HG03103 (cell line): ENCODE results near the gene UPK3B.
"Not testable (repeated sequence)": the region's sequence is repeated elsewhere in the genome, so short reads cannot be mapped to it uniquely, and the experiment has no call there.

Source experiments
- ATAC-seq: cut with Tn5 transposase; IDR thresholded peaks from one replicate; pipeline ENCODE4 v1.9.1; 2021; ENCODE audit warnings: low read depth; ENCODE audit not compliant: unreplicated experiment

UPK3B gene

DNA sequence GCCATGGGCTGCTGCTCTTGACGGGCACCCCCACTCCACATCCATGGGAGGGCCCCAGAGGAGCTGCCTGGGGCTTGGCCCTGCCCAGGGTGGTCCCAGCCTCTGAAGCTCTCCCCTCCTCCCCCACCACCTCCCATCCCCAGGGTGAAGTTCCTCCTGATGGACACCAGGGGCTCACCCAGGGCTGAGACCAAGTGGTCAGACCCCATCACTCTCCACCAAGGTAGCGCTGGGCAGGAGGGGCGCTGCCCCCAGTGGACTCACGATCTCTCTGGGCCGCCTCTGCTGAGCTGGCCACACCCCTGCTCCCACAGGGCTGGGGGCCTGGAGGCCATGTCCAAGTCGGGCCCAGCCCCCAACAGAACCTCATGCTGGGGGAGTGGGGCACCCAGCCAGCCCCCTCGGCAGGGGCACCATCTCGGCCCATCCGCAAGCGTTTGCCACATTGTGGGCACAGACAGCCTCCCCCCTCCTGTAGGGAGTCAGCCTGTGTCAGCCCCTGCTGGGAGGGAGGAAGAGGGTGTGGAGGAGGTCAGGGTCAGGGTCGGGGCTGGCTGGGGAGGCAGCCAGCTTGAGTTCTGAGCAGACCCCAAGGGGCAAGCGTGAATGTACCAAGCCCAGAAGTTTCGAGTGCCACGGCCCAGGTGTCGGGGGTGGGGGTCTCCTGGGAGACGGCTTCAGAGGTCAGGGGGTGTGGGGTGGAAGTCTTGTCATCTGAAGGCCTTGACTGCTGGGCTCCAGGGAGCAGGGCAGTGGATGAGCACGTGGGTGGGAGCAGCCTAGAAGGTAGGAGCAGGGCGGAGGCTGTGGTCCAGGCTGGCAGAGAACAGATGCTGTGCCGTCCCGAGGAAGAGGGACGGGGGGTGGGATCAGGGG is 2.8 kb downstream of the UPK3B start:
- ATAC-seq = no peak

DNA sequence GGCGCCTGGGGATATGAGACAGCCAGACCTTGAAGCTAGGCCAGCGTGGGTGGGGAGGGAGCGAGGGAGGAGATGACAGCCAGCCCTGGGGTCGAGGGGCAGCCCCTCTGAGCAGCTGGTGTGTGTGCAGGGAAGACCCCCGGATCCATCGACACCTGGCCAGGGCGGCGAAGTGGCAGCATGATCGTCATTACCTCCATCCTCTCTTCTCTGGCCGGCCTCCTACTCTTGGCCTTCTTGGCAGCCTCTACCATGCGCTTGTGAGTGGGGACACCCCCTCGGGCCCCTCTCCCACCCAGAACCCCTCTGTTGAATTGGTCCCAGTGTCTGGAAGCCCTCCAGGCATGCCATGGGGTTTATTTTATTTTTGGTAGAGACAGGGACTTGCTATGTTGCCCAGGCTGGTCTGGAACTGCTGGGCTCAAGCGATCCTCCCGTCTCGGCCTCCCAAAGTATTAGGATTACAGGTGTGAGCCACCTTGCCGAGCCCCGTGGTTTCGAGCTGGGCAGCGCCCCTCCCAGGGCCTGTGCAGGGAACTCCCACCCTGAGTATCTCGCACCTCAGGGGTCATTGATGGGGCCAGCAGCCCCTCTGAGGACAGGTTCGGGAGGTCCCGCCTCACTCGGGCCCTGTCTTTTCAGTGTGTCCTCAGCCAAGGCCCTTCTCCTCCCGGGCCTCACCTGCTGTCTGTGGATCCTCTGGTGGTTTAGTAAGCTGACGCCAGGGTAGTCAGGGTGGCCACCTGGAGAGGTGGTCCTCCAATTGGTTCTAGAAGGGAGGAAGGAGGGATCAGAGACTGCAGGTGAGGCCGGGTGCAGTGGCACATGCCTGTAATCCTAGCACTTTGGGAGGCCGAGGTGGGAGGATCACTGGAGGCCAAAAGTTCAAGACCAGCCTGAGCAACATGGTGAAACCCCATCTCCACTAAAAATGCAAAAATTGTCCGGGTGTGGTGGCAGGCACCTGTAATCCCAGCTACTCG is 3.8 kb downstream of the UPK3B start:
- ATAC-seq = no peak

DNA sequence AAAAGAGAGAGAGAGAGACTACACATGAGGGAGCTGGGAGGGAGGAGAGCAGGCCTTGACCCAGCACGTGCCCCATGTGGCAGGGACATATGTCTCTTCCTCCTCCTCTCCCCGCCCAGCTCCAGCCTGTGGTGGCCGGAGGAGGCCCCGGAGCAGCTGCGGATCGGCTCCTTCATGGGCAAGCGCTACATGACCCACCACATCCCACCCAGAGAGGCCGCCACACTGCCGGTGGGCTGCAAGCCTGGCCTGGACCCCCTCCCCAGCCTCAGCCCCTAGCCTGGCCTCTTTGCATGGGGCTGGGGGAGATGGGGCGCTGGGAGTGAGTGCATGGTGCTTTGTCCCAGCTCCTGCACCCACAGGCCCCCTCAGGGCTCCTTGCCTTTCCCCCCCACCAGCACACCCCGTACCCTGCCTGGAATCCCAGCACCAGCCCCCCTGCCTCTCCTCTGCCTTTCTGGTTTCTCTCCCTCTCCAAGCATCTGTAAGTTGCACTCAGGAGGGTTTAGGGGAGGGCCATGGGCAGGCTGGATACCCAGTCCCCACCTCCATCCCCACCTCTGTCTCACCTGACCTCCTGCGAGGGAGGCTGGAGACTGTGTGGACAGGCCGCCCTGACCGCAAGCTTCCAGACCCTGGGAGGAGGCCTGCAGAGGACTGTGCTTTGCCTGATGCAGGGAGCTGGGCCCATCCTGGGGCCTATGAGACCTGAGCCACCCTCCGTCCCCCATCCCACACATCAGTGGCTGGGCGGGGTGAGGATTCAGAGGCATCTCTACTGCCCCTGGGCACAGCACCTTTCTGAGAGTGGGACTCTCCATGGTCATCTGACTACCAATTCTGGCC is 4.8 kb downstream of the UPK3B start:
- no peak for ATAC-seq

DNA sequence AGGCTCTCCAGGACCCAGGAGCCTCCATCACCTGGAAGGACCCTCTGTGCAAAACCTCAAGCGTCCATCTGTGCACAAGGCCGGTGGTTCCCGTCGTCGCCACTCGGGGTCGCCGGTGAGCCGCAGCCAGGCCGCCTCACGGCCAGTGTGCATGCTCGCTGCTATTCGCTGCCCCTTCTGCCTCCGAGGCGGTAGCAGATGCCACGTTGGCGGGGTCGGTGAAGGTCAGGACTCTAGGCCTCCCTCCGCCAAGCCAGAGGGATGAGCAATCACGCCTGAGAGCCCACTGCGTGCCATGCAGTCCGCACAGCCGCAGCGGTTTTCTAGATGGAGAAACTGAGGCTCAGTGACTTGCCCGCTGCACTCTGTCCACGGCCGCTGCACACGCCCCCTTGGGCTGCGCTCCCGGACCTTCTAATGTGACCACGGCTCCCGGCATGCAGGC is 5.7 kb downstream of the UPK3B start:
- ATAC-seq = no peak

DNA sequence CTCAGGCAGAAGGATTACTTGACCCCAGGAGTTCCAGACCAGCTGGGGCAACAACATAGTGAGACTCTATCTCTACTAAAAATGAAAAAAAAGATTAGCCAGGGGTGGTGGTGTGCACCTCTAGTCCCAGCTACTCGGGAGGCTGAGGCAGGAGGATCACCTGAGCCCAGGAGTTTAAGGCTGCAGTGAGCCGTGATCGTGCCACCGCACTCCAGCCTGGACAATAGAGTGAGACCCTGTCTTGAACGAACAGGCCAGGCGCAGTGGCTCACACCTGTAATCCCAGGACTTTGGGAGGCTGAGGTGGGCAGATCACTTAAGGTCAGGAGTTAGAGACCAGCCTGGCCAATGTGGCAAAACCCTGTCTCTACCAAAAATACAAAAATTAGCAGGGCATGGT is 6.6 kb downstream of the UPK3B start:
- not testable (repeated sequence) for ATAC-seq

DNA sequence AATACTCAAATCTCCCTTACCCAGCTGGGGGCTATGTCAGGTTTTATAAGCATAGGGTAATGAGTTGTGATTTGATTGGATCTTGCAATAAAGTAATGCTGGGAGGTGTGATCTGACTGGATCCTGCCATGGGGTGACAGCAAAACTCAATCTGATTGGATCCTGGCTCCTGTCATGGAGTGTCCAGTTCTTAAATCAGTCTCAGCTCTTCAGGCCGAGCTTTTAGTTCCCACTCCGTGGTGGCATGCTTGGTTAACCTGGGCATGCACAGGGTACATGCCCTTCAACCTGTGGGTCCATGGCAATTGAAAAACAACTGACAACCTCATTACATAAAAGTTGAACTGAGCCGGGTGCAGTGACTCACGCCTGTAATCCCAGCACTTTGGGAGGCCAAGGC is 15.8 kb downstream of the UPK3B start:
- ATAC-seq = not testable (repeated sequence)

DNA sequence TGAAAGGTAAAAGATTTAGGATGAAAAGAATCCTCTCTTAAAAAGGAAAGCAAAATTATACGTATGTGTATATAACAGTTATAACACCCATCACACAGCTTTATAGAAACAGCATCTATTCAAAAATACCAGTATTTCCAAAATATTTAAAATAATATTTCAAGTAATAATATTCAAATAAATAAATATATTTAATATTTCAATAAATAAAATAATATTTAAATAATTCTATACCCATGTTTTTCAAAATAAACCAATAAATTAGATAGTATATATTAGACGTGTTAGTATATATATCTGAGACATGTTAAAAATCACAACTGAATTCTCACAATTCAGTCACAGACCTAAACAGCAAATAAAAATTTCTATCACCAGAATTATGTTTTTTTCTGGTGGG is 21.3 kb downstream of the UPK3B start:
- ATAC-seq = not testable (repeated sequence)

DNA sequence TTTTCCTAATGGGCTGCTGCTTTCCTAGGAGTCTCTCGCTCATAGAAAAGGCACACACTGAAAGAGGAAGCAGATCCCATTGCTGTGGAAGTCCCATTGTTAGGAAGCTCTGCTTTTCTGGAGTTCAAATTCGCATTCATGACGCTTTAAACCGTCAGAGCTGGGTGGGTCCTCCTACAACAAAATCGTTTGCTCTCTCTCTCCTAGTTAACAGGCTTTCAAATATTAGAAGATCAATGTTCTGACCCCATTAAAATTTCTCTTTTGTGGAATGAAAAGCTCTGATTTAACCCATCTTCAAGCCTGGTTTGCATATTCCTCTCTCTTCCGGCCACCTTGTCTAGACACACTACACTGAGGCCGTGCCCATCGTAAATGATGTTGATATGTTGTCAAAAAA is 32.8 kb downstream of the UPK3B start, which contains the start of gene SPDYE16:
TSS of gene SPDYE16 (minus strand) at position 101 of the 400 bp plus-strand sequence. CDS start 1,838 bp downstream, outside the sequence.
- ATAC-seq = not testable (repeated sequence)

DNA sequence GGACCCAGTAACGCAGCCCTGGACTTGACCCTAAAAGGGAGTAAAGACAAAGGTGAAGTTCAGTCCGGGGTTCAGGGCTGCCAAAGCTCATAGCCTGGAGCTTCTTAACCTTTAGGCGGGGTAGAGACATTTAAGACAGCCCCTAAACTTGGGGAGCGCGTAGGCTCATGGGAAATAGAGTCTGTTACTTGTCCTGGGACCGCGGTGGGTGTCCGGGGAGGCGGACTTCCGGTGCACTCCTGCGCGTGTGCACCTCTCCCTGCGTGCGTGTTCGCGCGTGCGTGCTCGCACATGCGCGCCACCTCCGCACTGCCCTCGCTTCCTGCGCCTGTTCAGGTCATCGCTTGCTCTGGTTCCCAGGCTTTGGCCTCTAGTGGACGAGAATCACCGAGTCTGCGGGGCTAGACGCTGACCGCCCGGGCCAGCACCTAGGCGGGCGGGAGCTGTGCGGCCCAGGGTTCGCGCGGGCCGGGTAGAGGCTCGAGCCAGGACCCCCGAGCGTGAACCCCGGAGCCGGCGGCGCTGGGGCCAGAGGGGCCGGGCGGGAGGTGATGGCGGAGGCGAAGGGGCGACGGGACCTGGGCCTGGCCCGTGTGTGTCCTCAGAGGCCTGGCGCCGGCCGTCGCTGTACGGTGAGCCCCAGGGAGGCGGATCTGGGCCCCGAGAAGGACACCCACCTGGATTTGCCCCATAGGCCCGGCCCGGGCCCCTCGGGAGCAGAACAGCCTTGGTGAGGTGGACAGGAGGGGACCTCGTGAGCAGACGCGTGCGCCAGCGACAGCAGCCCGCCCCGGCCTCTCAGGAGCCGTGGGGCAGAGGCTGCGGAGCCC is 38.9 kb downstream of the UPK3B start:
- peak; percentile 99 for ATAC-seq

DNA sequence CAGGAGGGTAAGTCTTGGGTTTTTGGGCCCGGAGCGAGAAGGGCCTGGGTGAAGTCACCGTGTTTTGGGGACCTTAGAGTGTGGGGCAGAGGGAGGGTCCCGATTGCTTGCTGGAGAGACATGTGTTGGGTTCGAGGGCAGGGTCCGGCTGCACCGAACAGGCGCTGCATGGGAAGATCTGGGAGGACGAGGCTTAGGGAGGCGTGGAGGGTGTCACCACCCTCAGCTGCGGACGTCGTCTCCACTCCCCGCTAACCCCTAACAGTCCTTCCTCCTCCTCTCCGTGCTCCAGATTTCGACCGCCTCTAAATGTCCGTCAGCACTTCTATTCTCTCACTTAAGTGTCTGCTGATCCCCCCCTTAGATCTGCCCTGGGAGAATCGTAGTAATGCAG is 39.5 kb downstream of the UPK3B start:
- not testable (repeated sequence) for ATAC-seq

DNA sequence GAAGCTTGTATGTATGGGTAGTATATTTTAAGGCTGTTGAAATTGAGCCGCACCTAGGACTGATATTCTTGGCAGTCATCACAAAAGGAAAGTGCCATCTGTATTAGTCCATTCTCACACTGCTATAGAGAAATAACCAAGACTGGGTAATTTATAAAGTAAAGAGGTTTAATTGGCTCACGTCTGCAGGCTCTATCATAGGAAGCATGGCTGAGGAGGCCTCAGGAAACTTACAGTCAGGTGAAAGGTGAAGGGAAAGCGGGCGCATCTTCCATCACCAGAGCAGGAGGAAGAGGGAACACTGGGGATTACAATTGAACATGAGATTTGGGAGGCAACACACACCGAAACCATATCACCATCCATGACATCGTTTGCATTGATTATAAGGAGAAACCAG is 41.6 kb downstream of the UPK3B start:
- ATAC-seq = not testable (repeated sequence)

DNA sequence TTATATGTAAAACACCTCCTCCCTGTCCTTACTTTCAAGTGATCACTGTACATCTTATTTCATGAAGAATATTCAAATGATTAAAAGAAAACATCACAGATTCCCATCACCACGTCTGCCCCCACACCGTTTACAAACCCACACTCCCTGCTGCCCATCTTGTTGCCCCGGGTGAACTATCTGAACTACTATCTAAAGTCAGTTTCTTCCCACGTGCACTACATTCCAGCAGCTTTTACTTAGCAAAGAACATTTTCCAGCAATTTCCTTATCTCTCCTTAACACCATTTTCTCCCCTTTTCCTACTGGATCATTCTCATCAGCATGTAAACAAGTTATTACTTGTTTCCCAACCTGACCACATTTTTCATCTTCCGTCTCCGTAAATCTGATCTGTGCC is 49.3 kb downstream of the UPK3B start:
- ATAC-seq = not testable (repeated sequence)

DNA sequence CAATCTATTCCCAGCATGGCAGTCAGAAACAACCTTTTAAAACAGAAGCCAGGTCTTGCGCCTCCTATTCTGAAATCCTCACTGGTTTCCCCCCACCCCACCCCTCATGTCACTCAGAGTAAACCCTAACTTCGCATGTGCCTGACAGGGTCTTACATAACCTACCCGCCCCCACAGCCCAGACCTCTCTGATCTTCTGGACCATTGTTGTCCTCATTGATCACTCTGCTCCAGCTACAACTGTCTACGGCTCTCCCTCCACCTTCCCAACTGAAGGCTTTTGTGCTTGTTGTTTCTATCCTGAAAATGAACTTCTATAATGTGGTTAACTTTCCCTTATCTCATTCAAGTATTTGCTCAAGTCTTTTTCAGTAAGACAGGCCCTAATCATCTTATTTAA is 49.8 kb downstream of the UPK3B start:
- ATAC-seq = not testable (repeated sequence)

DNA sequence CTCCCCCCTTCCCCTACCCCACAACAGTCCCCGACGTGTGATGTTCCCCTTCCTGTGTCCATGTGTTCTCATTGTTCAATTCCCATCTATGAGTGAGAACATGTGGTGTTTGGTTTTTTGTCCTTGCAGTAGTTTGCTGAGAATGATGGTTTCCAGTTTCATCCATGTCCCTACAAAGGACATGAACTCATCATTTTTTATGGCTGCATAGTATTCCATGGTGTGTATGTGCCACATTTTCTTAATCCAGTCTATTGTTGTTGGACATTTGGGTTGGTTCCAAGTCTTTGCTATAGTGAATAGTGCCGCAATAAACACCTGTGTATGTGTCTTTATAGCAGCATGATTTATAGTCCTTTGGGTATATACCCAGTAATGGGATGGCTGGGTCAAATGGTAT is 51.0 kb downstream of the UPK3B start:
- ATAC-seq = not testable (repeated sequence)

DNA sequence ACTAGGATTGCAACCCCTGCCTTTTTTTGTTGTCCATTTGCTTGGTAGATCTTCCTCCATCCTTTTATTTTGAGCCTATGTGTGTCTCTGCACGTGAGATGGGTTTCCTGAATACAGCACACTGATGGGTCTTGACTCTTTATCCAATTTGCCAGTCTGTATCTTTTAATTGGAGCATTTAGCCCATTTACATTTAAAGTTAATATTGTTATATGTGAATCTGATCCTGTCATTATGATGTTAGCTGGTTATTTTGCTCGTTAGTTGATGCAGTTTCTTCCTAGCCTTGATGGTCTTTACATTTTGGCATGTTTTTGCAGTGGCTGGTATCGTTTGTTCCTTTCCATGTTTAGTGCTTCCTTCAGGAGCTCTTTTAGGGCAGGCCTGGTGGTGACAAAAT is 54.6 kb downstream of the UPK3B start:
- not testable (repeated sequence) for ATAC-seq
